K562 (cell line): Measurements from ENCODE around the gene PBOV1. TPM values are rescaled to one million over a fixed set of nuclear protein-coding genes. Genes with fewer than 3 reads are reported as not detected.

Experiments
- ATAC-seq: fragments of 200-7000 bp; cut with Tn5 transposase; 3 replicates; pipeline ENCODE4 v1.9.1; 2020; ENCODE audit warnings: moderate library complexity
- BruUV-seq: library from RNA; stranded (reverse); fragments of 400-500 nt; replicated peaks from 2 replicates; lab custom pipeline; 2021; lab: Mats Ljungman, UMichigan
- CTCF ChIA-PET: fragments of 300-600 bp; formaldehyde crosslinking; extraction: SDS; loops from one replicate; lab custom pipeline; 2021; ENCODE audit warnings: low intra/inter-chr PET ratio; lab: Yijun Ruan, JAX
- POLR2A ChIA-PET: fragments of 300-600, 350-650 bp; sonication (Branson Sonifier 250); formaldehyde crosslinking; extraction: SDS; loops from one replicate; lab custom pipeline; 2021; ENCODE audit warnings: antibody characterized with exemption, inconsistent platforms; lab: Yijun Ruan, JAX
- DNase-seq, 4 experiments: peaks; one replicate each; pipeline versions ENCODE4 v3.0.0 to v3.0.0-alpha.2; 2011 to 2018; ENCODE audit warnings: low spot score in 3 of 4, mixed read lengths in 3 of 4; ENCODE audit errors: extremely low read depth in 1 of 4
- FAIRE-seq: peaks from 2 replicates; lab custom pipeline; 2011; peaks lifted over from hg19 to GRCh38; lab: Jason Lieb, UNC
- H2AFZ ChIP-seq: 2 replicates; pipeline ENCODE4 v1.6.0; 2011; ENCODE audit warnings: low read depth, low read length, control low read depth, inconsistent platforms
- H3K27ac ChIP-seq: fragments of 200-600 bp; 3 replicates; pipeline ENCODE4 v1.8.0; 2011; ENCODE audit warnings: low read depth, mild to moderate bottlenecking, control low read depth, inconsistent platforms, low read length, moderate library complexity, mixed read lengths; ENCODE audit errors: extremely low read depth
- H3K27me3 ChIP-seq, 2 experiments: fragments of 300-600 bp in 1 of 2; 2 replicates in 1 of 2; 3 replicates in 1 of 2; pipeline versions ENCODE4 v1.6.0 to v1.8.0; 2011; ENCODE audit warnings: inconsistent platforms in 2 of 2, low read length in 2 of 2, mild to moderate bottlenecking in 1 of 2, mixed read lengths in 1 of 2, moderate library complexity in 1 of 2; ENCODE audit not compliant: control insufficient read depth in 2 of 2, insufficient read depth in 2 of 2
- H3K36me3 ChIP-seq: fragments of 300-600 bp; 3 replicates; pipeline ENCODE4 v1.8.0; 2011; ENCODE audit warnings: mild to moderate bottlenecking, low read length, inconsistent platforms; ENCODE audit not compliant: control insufficient read depth, insufficient read depth
- H3K4me1 ChIP-seq, 2 experiments: fragments of 200-600 bp in 1 of 2; replicated peaks in 1 of 2; 2 replicates in 1 of 2; 3 replicates in 1 of 2; pipeline versions ENCODE4 v1.5.1 to v1.8.0; 2011; ENCODE audit warnings: inconsistent platforms in 2 of 2, low read length in 2 of 2, mild to moderate bottlenecking in 1 of 2, mixed read lengths in 1 of 2, moderate library complexity in 1 of 2; ENCODE audit not compliant: control insufficient read depth in 2 of 2, insufficient read depth in 2 of 2
- H3K4me2 ChIP-seq: 2 replicates; pipeline ENCODE4 v1.6.1; 2011; ENCODE audit warnings: low read length, control low read depth, inconsistent platforms, mixed read lengths; ENCODE audit not compliant: insufficient read depth
- H3K4me3 ChIP-seq: fragments of 200-600 bp; sonication (generic), shearing (Covaris generic); 2 replicates; pipeline ENCODE4 v1.5.1; 2016; ENCODE audit warnings: control low read depth, inconsistent platforms
- H3K79me2 ChIP-seq: fragments of 200-600 bp; 3 replicates; pipeline ENCODE4 v1.8.0; 2011; ENCODE audit warnings: low read length, inconsistent platforms; ENCODE audit not compliant: control insufficient read depth, insufficient read depth
- H3K9ac ChIP-seq, 2 experiments: 2 replicates each; pipeline versions ENCODE4 v1.6.0 to v1.6.1; 2011; ENCODE audit warnings: low read depth in 2 of 2, low read length in 2 of 2, control low read depth in 1 of 2, inconsistent platforms in 1 of 2, mild to moderate bottlenecking in 1 of 2, mixed read lengths in 1 of 2; ENCODE audit not compliant: insufficient read depth in 1 of 2
- H3K9me1 ChIP-seq: one replicate; pipeline ENCODE4 v1.6.0; 2011; ENCODE audit warnings: inconsistent platforms, mild to moderate bottlenecking, low read length, moderate library complexity; ENCODE audit not compliant: control insufficient read depth, insufficient read depth
- H3K9me3 ChIP-seq: replicated peaks from 2 replicates; pipeline ENCODE4 v1.5.1; 2011; ENCODE audit warnings: low read depth, low read length, inconsistent platforms; ENCODE audit not compliant: control insufficient read depth, insufficient read depth
- H4K20me1 ChIP-seq: replicated peaks from 2 replicates; pipeline ENCODE4 v1.6.1; 2011; ENCODE audit warnings: low read length, inconsistent platforms, mixed read lengths; ENCODE audit not compliant: control insufficient read depth, insufficient read depth
- GATA2 ChIP-seq: sonication (generic); formaldehyde crosslinking; IDR thresholded peaks from 2 replicates; pipeline ENCODE4 v1.4.0; 2020; ENCODE audit warnings: mild to moderate bottlenecking, missing genetic modification reagents
- KDM5B ChIP-seq: fragments of 200-600 bp; sonication (generic); IDR thresholded peaks from 2 replicates; pipeline ENCODE4 v1.6.1; 2012; ENCODE audit warnings: low read depth, mild to moderate bottlenecking, moderate library complexity, low read length, control low read depth, inconsistent platforms; ENCODE audit not compliant: insufficient replicate concordance
- PHB ChIP-seq: fragments of 250-450 bp; sonication (Bioruptor Pico); IDR thresholded peaks from 2 replicates; pipeline ENCODE4 v1.5.0; 2021
- PHTF2 ChIP-seq: fragments of 250-450 bp; sonication (Bioruptor Pico); IDR thresholded peaks from 2 replicates; pipeline ENCODE4 v1.5.0; 2021; ENCODE audit warnings: mild to moderate bottlenecking
- WHSC1 ChIP-seq: IDR thresholded peaks from one replicate; pipeline ENCODE4 v1.6.1; 2012; ENCODE audit warnings: low read length, control low read depth, inconsistent platforms
- ZBTB8A ChIP-seq: fragments of 450-650 bp; IDR thresholded peaks from 2 replicates; pipeline ENCODE4 v1.6.1; 2018; ENCODE audit warnings: mild to moderate bottlenecking, moderate library complexity; ENCODE audit not compliant: partially characterized antibody
- ZFX ChIP-seq: sonication (generic); formaldehyde crosslinking; IDR thresholded peaks from 2 replicates; pipeline ENCODE4 v1.8.0; 2022; ENCODE audit warnings: mild to moderate bottlenecking, missing genetic modification reagents, moderate library complexity
- ZNF384 ChIP-seq: IDR thresholded peaks from 2 replicates; pipeline ENCODE4 v1.6.1; 2012; ENCODE audit warnings: low read depth, low read length, improper control_type of control experiment
- ZNF551 ChIP-seq: fragments of 250-450 bp; sonication (Bioruptor Pico); IDR thresholded peaks from 2 replicates; pipeline ENCODE4 v1.5.0; 2021; ENCODE audit warnings: mild to moderate bottlenecking, moderate library complexity
- WGBS: fragments of 100-300 bp; shearing (Covaris generic); methylation state at CpG from one replicate; pipeline ENCODE4 v1.1.6; 2016; ENCODE audit warnings: low coverage, mixed read lengths; ENCODE audit not compliant: insufficient coverage; ENCODE audit errors: missing lambda C conversion rate; 5-methylcytosine and 5-hydroxymethylcytosine counted together
- in situ Hi-C: fragments of 300-500 bp; cut with MboI; formaldehyde crosslinking; loops from 4 replicates; pipeline ENCODE4 v1.15.0; 2018; ENCODE audit warnings: inconsistent platforms, mixed read lengths
- intact Hi-C: fragments of 100-400 bp; cut with micrococcal nuclease; formaldehyde crosslinking; loops from 2 replicates; pipeline ENCODE4 v1.14.2; 2022
- polyA plus RNA-seq, 8 experiments: library from polyadenylated mRNA; depleted of rRNA in 4 of 8; stranded (reverse) in 5 of 8; unstranded in 3 of 8; fragments of >200 nt; fragmentation: Nextera tagmentation in 2 of 8; fragmentation: Illumina TruSeq in 1 of 8; extraction: Ambion mirVana in 2 of 8; extraction: Trizol in 1 of 8; gene quantifications; 2 replicates each; pipeline versions ENCODE4 v1.2.1 to v1.2.3, GENCODE V29; 2011 to 2014; ENCODE audit warnings: inconsistent platforms in 1 of 8, missing spikeins in 1 of 8
- total RNA-seq, 7 experiments: library from RNA; depleted of rRNA in 6 of 7; stranded (reverse); fragments of >200 nt in 6 of 7; fragmentation: Illumina TruSeq in 2 of 7; extraction: Trizol in 2 of 7; gene quantifications; 2 replicates each; pipeline versions ENCODE4 v1.2.1 to v1.2.3, GENCODE V29; 2011 to 2021; ENCODE audit warnings: low replicate concordance in 1 of 7
- TF ChIP-seq, protein P1 (sequence below): fragments of 450-650 bp; formaldehyde crosslinking; IDR thresholded peaks from 2 replicates; pipeline ENCODE4 v1.4.0; 2020; ENCODE audit warnings: mild to moderate bottlenecking
- TF ChIP-seq, protein P2 (sequence below): sonication (generic); formaldehyde crosslinking; IDR thresholded peaks from 2 replicates; pipeline ENCODE4 v1.8.0; 2023; ENCODE audit warnings: missing genetic modification reagents, mild to moderate bottlenecking, borderline replicate concordance

PBOV1 gene
- total and polyA plus RNA-seq, 9 of the 15 experiments (the other 6 are each of a cell fraction or from before 2014, with no cell fraction given): not detected

DNA sequence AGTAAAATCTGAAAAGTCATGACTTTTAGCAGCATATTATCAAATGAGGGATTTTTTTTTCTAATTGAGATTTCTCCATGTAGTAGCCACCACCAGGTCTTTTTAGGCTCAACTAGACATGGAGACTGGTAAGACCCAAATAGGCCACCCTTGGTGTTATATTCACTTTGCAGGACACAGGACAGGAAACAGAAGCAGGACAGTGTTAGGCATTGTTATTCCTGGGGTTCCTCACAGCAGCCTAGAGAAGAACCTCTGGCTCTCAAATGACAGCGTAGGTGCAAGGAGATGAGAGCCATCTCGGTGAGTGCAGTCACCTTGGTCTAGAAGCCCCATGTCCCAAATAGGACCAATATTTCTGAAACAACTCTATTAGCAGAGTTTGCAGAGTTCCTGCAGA lies 19.2 kb upstream of the PBOV1 start:
- TF ChIP-seq GATA2 (no peak), ZFX (CRISPR knock-in tag) (no peak), WHSC1 (no peak)
- TF ChIP-seq, all 486 proteins: peak for 0
- H3K9ac ChIP-seq: no peak overlapping the region
- intact Hi-C loops (no loop called here), in situ Hi-C loops (no loop called here)
- WGBS: 0% methylated on average over 2 of the region's 2 CpGs
- no peak overlapping the region for H3K27ac ChIP-seq
- CTCF ChIA-PET: no interaction called here
- no peaks in the 10 kb centered on the region for H3K9me3 ChIP-seq
- POLR2A ChIA-PET: no interaction called here
- no peaks in the 10 kb centered on the region for H3K36me3 ChIP-seq
- no peak overlapping the region for H3K4me2 ChIP-seq
- no peaks in the 10 kb centered on the region for H4K20me1 ChIP-seq
- no peaks in the 10 kb centered on the region for H3K79me2 ChIP-seq
- peaks cover 0 to 10% of the 10 kb centered on the region in 2 experiments; a peak in 4 of 5 replicates for H3K27me3 ChIP-seq
- FAIRE-seq: no peak
- H3K4me1 ChIP-seq: no peaks in the 10 kb centered on the region
- no peaks in the 10 kb centered on the region for H3K9me1 ChIP-seq
- no peak for DNase-seq
- no peak overlapping the region for H2AFZ ChIP-seq
- H3K4me3 ChIP-seq: no peak overlapping the region
- BruUV-seq: no TSS peak
- ATAC-seq: no peak

DNA sequence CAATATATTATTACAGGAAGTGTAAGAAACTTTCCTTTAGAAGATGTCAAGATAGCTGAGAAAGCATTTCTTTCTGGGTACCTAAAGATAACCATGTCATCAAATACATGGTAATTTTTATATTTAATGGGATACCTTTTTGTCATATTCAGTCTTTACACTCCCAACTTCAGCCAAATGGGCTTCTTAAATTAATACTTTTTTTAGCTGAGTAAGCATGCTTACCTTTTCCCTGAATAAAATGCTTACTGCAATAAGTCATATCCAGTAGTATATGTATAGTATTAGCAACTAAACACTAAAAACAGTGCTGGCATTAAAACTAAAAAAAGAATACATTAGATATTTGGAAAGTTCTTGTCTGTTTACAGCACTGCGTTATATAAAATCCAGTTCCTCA lies 17.4 kb upstream of the PBOV1 start:
- BruUV-seq: no TSS peak
- Histone ChIP-seq H3K9me1 (no peaks in the 10 kb centered on the region), H3K9me3 (no peaks in the 10 kb centered on the region), H3K36me3 (no peaks in the 10 kb centered on the region), H3K4me3 (no peak overlapping the region), H4K20me1 (no peaks in the 10 kb centered on the region), H3K4me2 (no peak overlapping the region), H3K4me1 (no peaks in the 10 kb centered on the region), H3K27me3 (peaks cover 0 to 4% of the 10 kb centered on the region in 2 experiments; a peak in 4 of 5 replicates), H3K9ac (no peak overlapping the region), H3K79me2 (no peaks in the 10 kb centered on the region), H2AFZ (no peak overlapping the region), H3K27ac (no peak overlapping the region)
- POLR2A ChIA-PET: no interaction called here
- CTCF ChIA-PET: interaction anchor here (0.5 kb wide), 1 partner anchor 230 kb away, joined by 5 read pairs; no protein-coding TSS in a partner anchor
- in situ Hi-C loops: no loop called here
- WGBS: 0% methylated on average over 1 of the region's 1 CpG
- DNase-seq (no peak), FAIRE-seq (no peak), ATAC-seq (no peak)
- intact Hi-C loops: no loop called here
- TF ChIP-seq, protein P1, sequence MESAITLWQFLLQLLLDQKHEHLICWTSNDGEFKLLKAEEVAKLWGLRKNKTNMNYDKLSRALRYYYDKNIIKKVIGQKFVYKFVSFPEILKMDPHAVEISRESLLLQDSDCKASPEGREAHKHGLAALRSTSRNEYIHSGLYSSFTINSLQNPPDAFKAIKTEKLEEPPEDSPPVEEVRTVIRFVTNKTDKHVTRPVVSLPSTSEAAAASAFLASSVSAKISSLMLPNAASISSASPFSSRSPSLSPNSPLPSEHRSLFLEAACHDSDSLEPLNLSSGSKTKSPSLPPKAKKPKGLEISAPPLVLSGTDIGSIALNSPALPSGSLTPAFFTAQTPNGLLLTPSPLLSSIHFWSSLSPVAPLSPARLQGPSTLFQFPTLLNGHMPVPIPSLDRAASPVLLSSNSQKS (CRISPR knock-in tag): no peak
- no peak for TF ChIP-seq ZNF384
- no peak for TF ChIP-seq ZNF551 (CRISPR knock-in tag)
- TF ChIP-seq PHB (CRISPR knock-in tag): no peak
- no peak for TF ChIP-seq KDM5B
- TF ChIP-seq ZBTB8A: no peak
- TF ChIP-seq, protein P2, sequence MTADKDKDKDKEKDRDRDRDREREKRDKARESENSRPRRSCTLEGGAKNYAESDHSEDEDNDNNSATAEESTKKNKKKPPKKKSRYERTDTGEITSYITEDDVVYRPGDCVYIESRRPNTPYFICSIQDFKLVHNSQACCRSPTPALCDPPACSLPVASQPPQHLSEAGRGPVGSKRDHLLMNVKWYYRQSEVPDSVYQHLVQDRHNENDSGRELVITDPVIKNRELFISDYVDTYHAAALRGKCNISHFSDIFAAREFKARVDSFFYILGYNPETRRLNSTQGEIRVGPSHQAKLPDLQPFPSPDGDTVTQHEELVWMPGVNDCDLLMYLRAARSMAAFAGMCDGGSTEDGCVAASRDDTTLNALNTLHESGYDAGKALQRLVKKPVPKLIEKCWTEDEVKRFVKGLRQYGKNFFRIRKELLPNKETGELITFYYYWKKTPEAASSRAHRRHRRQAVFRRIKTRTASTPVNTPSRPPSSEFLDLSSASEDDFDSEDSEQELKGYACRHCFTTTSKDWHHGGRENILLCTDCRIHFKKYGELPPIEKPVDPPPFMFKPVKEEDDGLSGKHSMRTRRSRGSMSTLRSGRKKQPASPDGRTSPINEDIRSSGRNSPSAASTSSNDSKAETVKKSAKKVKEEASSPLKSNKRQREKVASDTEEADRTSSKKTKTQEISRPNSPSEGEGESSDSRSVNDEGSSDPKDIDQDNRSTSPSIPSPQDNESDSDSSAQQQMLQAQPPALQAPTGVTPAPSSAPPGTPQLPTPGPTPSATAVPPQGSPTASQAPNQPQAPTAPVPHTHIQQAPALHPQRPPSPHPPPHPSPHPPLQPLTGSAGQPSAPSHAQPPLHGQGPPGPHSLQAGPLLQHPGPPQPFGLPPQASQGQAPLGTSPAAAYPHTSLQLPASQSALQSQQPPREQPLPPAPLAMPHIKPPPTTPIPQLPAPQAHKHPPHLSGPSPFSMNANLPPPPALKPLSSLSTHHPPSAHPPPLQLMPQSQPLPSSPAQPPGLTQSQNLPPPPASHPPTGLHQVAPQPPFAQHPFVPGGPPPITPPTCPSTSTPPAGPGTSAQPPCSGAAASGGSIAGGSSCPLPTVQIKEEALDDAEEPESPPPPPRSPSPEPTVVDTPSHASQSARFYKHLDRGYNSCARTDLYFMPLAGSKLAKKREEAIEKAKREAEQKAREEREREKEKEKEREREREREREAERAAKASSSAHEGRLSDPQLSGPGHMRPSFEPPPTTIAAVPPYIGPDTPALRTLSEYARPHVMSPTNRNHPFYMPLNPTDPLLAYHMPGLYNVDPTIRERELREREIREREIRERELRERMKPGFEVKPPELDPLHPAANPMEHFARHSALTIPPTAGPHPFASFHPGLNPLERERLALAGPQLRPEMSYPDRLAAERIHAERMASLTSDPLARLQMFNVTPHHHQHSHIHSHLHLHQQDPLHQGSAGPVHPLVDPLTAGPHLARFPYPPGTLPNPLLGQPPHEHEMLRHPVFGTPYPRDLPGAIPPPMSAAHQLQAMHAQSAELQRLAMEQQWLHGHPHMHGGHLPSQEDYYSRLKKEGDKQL (CRISPR knock-in tag): no peak
- TF ChIP-seq PHTF2: no peak
